SK-N-MC (cell line): Measurements from ENCODE around the gene PTX4.

ENCODE experiments used
- DNase-seq: peaks from one replicate; pipeline ENCODE4 v3.0.0-alpha.2; 2011; ENCODE audit warnings: low read depth, low spot score
- H3K27ac ChIP-seq: fragments of 200-600 bp; sonication (generic); 2 replicates; pipeline ENCODE4 v1.5.1; 2016; ENCODE audit warnings: mixed run types
- H3K36me3 ChIP-seq: fragments of 200-600 bp; sonication (generic); 2 replicates; pipeline ENCODE4 v1.6.1; 2017; ENCODE audit warnings: antibody characterized with exemption, low read length, mixed read lengths; ENCODE audit not compliant: insufficient read depth
- H3K4me3 ChIP-seq: fragments of 200-600 bp; sonication (generic); 2 replicates; pipeline ENCODE4 v1.5.1; 2016
- H3K9ac ChIP-seq: fragments of 200-600 bp; sonication (generic); 2 replicates; pipeline ENCODE4 v1.8.0; 2017; ENCODE audit warnings: mixed run types, mixed read lengths; ENCODE audit not compliant: insufficient read length
- H3K9me3 ChIP-seq: fragments of 200-600 bp; sonication (generic); 2 replicates; pipeline ENCODE4 v1.6.1; 2017; ENCODE audit warnings: low read depth, mild to moderate bottlenecking, antibody characterized with exemption, low read length, moderate library complexity, mixed read lengths
- EZH2 ChIP-seq: fragments of 200-600 bp; sonication (generic); IDR thresholded peaks from one replicate; pipeline ENCODE4 v1.6.1; 2017; ENCODE audit warnings: antibody characterized with exemption
- FOXP2 ChIP-seq: optimal IDR thresholded peaks from 2 replicates; pipeline ENCODE3; 2011; ENCODE audit warnings: mild to moderate bottlenecking, moderate library complexity; ENCODE audit not compliant: insufficient read depth; ENCODE audit errors: extremely low read length, control extremely low read depth
- POLR2AphosphoS5 ChIP-seq: IDR thresholded peaks from 2 replicates; pipeline ENCODE4 v1.6.1; 2012; ENCODE audit warnings: mild to moderate bottlenecking, low read depth, low read length, borderline replicate concordance

Gene PTX4

DNA sequence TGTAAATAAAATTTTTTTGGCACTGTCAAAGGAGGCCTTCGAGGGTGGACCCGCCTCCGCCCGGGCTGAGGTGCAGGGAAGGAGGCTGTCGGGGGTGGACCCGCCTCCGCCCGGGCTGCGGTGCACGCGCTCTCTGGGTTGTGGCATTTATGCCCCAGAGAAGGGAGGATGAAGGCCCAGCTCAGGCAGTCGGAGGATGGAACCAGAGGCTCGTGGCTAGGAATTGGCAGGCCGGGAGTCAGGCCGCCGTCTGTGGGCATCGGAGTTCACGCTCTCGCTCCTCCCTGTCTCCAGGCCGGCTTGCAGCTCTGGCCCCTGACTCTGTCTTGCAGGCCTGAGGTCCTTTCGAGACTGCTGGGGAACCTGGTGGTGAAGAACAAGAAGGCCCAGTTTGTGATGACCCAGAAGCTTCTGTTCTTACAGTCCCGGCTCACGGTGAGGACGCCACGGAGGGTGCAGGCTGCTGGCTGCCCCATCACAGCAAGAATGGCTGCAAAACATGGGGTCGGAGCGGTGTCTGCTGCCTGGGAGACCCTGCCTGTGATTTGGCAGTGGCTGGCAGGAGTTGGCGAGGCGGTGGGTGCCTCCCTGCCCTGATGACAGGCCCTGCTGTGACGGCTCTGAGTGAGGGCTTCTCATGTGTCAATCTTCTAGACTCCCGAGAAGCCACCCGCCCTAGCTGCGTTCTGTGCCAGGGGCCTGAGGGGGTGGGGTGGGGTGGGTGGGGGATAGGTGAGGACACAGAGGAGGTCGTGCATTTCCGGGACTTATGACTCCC is 10.3 kb upstream of the PTX4 start:
- peaks cover 45% of the 10 kb centered on the region; the same call in 1 of the 2 replicates for H3K36me3 ChIP-seq
- TF ChIP-seq FOXP2 (no peak), POLR2AphosphoS5 (no peak), EZH2 (no peak)

GRCh38 chr16:1497014-1497598 is 8.4 kb upstream of the PTX4 start:
- no peak overlapping the region for H3K4me3 ChIP-seq

More for the DNA sequence above, 10.3 kb upstream of the PTX4 start:
- Histone ChIP-seq H3K4me3 (no peak overlapping the region), H3K9me3 (no peaks in the 10 kb centered on the region), H3K27ac (no peak overlapping the region), H3K9ac (no peak overlapping the region)
- DNase-seq = no peak

GRCh38 chr16:1496464-1496863 is 7.7 kb upstream of the PTX4 start:
- TF ChIP-seq FOXP2 = no peak
- no peak for TF ChIP-seq POLR2AphosphoS5
- no peak for TF ChIP-seq EZH2
- Histone ChIP-seq H3K4me3 (no peak overlapping the region), H3K36me3 (peaks cover 29% of the 10 kb centered on the region; the same call in 1 of the 2 replicates), H3K27ac (no peak overlapping the region), H3K9ac (no peak overlapping the region), H3K9me3 (no peaks in the 10 kb centered on the region)
- no peak for DNase-seq

More at GRCh38 chr16:1497014-1497598, 8.4 kb upstream of the PTX4 start:
- Histone ChIP-seq H3K36me3 (peaks cover 34% of the 10 kb centered on the region; the same call in 1 of the 2 replicates), H3K9me3 (no peaks in the 10 kb centered on the region), H3K9ac (no peak overlapping the region), H3K27ac (no peak overlapping the region)
- no peak for DNase-seq
- no peak for TF ChIP-seq FOXP2
- no peak for TF ChIP-seq EZH2
- TF ChIP-seq POLR2AphosphoS5 = no peak

GRCh38 chr16:1495889-1496262 is 7.1 kb upstream of the PTX4 start:
- Histone ChIP-seq H3K27ac (no peak overlapping the region), H3K9me3 (no peaks in the 10 kb centered on the region), H3K36me3 (peaks cover 23% of the 10 kb centered on the region; the same call in 1 of the 2 replicates), H3K9ac (no peak overlapping the region), H3K4me3 (no peak overlapping the region)
- TF ChIP-seq EZH2 (no peak), POLR2AphosphoS5 (no peak), FOXP2 (no peak)
- DNase-seq = no peak

DNA sequence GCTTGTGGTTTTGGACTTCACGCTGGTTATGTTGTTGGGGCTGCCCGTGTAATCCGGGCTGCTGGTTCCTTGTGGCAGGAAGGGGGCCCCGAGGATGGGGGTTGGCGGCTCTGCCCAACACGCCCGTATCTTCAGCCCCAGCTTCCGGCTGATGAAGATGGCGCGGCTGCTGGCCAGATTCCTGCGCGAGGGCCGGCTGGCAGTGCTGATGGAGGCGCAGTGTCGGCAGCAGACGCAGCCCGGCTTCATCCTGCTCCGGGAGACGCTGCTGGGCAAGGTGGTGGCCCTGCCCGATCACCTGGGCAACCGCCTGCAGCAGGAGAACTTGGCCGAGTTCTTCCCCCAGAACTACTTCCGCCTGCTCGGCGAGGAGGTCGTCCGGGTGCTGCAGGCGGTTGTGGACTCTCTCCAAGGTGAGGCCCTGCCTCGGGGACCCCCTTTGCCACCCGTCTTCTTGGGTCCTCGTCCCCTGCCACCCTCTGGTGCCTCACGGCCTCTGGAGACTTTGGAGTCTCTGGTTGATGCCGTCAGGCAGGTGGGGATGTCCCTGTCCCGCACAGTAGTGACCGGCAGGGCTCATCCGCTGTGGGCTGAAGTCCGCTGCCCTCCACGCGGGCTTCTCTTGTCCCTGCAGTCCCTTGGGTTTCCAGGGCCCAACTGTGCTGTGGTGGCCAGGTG is 6.6 kb upstream of the PTX4 start:
- TF ChIP-seq EZH2 = no peak
- TF ChIP-seq POLR2AphosphoS5 = no peak
- no peak for TF ChIP-seq FOXP2
- no peak overlapping the region for H3K9ac ChIP-seq

GRCh38 chr16:1494711-1495110 is 6.0 kb upstream of the PTX4 start:
- Histone ChIP-seq H3K27ac (no peak overlapping the region), H3K36me3 (peaks cover 21% of the 10 kb centered on the region; the same call in 1 of the 2 replicates)

More for the DNA sequence above, 6.6 kb upstream of the PTX4 start:
- no peak for DNase-seq
- Histone ChIP-seq H3K4me3 (no peak overlapping the region), H3K9me3 (no peaks in the 10 kb centered on the region), H3K27ac (no peak overlapping the region), H3K36me3 (peaks cover 21% of the 10 kb centered on the region; the same call in 1 of the 2 replicates)

DNA sequence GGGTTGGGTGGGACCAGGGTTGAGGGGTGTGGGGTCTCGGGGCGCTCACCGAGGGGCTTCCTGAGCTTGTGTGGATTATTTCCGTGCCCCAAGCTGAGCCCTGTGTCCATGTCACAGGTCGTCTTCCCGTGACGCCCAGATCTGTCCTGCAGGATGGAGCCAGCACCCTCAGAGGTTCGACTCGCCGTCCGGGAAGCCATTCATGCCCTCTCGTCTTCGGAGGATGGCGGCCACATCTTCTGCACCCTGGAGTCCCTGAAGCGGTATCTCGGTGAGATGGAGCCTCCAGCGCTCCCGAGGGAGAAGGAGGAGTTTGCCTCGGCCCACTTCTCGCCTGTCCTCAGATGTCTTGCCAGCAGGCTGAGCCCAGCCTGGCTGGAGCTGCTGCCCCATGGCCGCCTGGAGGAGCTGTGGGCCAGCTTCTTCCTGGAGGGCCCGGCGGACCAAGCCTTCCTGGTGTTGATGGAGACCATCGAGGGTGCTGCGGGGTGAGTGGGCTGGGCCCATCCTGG is 5.4 kb upstream of the PTX4 start:
- Histone ChIP-seq H3K9ac (peak overlapping the region; percentile 93), H3K4me3 (peak overlapping the region; percentile 93), H3K36me3 (peaks cover 21% of the 10 kb centered on the region; the same call in 1 of the 2 replicates), H3K9me3 (no peaks in the 10 kb centered on the region), H3K27ac (no peak overlapping the region)
- DNase-seq = no peak
- TF ChIP-seq EZH2 (no peak), POLR2AphosphoS5 (no peak), FOXP2 (no peak)

More at GRCh38 chr16:1494711-1495110, 6.0 kb upstream of the PTX4 start:
- Histone ChIP-seq H3K9me3 (no peaks in the 10 kb centered on the region), H3K9ac (no peak overlapping the region), H3K4me3 (peak overlapping the region; percentile 93)
- no peak for DNase-seq
- no peak for TF ChIP-seq FOXP2
- no peak for TF ChIP-seq POLR2AphosphoS5
- no peak for TF ChIP-seq EZH2

- H3K9ac ChIP-seq = peak overlapping the region; percentile 93
- H3K4me3 ChIP-seq = peak overlapping the region; percentile 93
- H3K27ac ChIP-seq = no peak overlapping the region; the same call in 1 of the 2 replicates
- H3K36me3 ChIP-seq = peaks cover 21% of the 10 kb centered on the region; the same call in 1 of the 2 replicates
- H3K9me3 ChIP-seq = no peaks in the 10 kb centered on the region
- TF ChIP-seq EZH2 (no peak), POLR2AphosphoS5 (no peak), FOXP2 (no peak)
- DNase-seq = no peak
These were observed 5.0 kb upstream of the PTX4 start for GRCh38 chr16:1493746-1494094.
